Measurements from ENCODE around the gene NPRL2.

Gene NPRL2

DNA sequence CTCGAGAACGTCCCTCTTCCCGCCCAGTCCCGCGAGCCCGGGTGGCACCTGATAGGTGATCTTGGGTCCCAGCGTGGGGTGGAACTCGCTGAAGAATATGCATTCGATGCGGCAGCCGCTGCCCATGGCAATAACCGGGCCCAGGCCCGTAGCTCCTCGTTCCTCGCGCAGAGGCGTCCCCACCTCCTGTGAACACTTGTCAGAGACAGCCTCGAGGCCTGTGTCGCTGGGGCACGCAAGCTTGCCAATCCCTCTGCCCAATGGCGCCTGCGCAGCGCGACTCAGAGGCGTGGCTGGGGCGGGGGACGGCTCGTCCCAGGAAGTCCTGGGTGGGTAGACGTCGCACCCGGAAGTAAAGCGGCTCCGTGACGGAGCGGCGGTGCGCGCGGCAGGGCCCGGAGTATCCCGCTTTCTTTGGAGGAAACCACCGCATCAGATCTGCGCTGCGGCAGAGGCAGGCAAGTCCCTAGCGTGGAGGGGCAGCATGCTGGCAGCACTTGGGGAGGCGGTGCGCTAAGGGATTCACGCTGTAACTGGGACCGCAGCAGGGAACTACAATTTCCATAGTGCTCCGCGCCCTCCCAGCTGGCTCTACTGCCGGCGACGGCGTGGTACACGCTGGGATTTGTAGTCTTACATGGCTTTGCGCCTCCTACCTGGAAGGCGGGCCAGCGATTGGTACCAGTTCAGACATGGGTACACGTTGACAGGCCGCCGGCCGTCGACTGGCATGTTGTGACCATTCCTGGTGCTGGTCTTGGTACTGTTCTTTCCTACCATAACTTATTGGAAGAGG, at the start of gene NPRL2, which contains the start of gene CYB561D2:
TSS of gene NPRL2 (minus strand) at position 249 of the 796 bp plus-strand sequence. CDS start at position 126, 123 bp downstream.
TSS of gene CYB561D2 (plus strand) at position 336 of the 796 bp plus-strand sequence. CDS start 572 bp downstream, outside the sequence.
- TF ChIP-seq, protein P1, sequence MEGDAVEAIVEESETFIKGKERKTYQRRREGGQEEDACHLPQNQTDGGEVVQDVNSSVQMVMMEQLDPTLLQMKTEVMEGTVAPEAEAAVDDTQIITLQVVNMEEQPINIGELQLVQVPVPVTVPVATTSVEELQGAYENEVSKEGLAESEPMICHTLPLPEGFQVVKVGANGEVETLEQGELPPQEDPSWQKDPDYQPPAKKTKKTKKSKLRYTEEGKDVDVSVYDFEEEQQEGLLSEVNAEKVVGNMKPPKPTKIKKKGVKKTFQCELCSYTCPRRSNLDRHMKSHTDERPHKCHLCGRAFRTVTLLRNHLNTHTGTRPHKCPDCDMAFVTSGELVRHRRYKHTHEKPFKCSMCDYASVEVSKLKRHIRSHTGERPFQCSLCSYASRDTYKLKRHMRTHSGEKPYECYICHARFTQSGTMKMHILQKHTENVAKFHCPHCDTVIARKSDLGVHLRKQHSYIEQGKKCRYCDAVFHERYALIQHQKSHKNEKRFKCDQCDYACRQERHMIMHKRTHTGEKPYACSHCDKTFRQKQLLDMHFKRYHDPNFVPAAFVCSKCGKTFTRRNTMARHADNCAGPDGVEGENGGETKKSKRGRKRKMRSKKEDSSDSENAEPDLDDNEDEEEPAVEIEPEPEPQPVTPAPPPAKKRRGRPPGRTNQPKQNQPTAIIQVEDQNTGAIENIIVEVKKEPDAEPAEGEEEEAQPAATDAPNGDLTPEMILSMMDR (IDR thresholded peaks at IDR 0.05) = no peak

- TF ChIP-seq, protein P1 (IDR thresholded peaks at IDR 0.05) = no peak
These were observed 45.9 kb upstream of the NPRL2 start for GRCh38 chr3:50396502-50396901.

DNA sequence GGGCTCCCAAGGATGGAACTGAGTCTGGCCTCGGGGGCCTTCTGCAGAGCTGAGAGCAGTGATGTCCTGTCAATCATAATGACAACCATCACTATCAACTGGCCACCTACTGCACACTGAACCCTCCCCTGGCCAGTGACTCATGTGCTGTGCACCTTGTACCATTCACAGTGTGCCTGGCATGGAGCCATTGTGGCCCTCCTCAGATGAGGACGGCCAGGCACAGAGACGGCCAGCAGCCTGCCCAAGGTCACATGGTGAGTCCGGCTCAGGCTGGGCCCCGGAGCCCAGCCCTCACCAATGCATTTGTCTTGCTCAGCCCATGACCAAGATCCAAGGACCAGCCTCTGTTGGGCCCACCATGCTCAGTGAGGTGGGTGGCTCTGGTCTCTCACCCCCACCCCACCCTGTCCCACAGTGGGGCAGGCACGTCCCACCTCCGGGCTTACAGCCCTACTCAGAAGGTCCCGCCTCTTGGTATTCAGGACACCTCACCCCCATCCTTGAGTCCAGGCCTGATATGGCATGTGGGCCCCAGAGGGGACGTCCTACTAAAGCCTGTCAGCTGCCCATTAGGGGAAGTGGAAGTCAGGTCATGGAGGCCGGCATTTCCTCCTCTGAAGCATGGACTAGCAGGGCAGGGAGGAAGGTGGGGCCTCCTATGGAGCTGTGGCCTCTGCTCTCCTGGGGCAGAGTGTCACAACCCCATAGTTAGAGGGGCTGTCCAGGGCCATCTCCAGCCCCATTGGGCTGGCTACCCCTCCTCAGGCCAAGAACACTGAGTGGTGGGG, 44.7 kb upstream of the NPRL2 start:
- TF ChIP-seq, protein P1 (IDR thresholded peaks at IDR 0.05) = no peak

GRCh38 chr3:50393061-50393460, 42.5 kb upstream of the NPRL2 start:
- TF ChIP-seq, protein P1 (IDR thresholded peaks at IDR 0.05) = no peak

DNA sequence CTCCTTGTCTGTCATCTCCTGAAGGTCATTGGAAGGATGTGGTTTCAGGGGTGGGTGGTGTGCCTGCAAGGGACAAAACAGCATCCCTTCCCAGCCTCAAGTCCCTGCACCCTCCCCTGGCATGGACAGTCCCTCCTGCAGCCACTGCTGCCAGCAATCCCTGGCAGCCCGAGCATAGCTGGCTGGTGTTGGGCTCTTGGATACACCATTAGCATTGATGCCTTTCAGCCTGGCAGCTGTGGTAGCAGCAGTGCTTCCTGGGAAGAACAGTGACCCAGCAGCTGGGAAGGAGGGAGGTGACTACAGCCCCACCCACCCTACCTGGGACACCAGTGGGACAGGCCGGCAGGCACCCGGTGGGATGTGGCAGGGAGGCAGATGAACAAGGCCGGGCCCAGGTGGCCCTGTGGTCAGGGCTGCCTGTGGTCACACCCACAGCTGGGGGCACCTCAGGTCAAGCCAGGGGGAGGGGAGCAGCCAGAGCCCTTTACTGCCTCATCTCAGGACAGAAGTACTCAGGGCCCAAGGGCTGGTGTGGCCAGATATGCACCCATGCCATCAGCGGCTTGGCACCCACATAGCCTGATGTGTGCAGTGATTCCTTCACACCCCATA, 41.6 kb upstream of the NPRL2 start:
- TF ChIP-seq, protein P1 (IDR thresholded peaks at IDR 0.05) = no peak

- TF ChIP-seq, protein P1 (IDR thresholded peaks at IDR 0.05) = no peak
These were observed 40.1 kb upstream of the NPRL2 start for GRCh38 chr3:50390508-50391224.

DNA sequence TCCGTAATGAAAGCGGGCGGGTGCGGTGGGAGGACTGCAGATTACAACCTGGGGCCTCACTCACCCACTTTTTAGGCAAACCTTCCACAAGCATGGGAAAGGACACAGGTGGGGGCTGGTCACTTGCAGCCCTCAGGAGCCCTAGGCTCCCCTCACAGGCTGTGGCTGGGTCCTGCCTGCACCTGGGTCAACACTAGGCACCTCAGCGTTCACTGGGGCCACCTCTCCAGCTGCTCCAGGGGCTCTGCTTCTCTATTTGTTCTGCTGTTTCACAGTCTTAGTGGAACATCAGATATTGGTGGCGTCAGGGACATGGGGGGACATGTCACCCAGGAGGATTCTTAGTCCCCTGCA, 38.8 kb upstream of the NPRL2 start:
- TF ChIP-seq, protein P1 (IDR thresholded peaks at IDR 0.05) = no peak

Measured in LNCAP (cell line).